Hepatic stellate cell (primary cell): ENCODE measurements around the gene ZNF417.

ENCODE experiments used
- DNase-seq: peaks from one replicate; pipeline ENCODE4 v3.0.0; 2011; ENCODE audit warnings: low spot score

The ZNF417 gene

DNA sequence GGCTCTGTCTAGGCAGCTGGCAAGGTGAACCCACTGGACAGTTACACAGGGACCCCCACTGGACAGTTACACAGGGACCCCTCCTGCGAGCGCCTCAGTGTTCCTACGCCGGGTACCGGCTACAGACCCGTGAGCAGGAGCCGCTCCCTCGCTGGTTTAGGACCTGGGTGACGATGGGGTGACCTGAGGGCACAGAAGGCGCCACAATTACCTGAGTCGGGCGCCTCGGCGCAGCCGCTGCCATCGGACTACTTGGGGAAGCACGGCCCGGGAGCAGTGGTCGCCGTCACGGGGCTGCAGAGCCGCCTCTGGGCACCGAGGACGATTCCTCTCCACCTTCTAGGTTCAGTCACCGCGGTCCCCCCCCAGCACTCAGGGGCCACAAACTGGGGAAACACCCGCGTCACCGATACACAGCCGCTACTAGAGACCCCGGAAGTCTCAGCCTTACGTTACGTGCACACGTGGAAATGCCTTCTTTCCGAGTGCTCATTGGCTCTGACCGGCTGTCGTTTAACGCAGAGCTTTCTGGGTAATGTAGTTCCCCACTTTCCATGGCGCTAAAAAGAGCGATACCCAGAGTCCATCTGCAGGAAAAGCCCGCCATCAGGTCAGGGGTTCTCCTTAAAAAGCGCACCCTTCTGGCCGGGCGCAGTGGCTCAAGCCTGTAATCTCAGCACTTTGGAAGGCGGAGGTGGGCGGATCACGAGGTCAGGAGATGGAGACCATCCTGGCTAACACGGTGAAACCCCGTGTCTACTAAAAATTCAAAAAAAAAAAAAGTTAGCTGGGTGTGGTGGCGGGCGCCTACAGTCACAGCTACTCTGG lies at the start of gene ZNF417:
ZNF417 (minus strand) TSS at position 425 of the 828 bp plus-strand sequence; CDS start at position 244, 181 bp downstream.
- peak; percentile 96 for DNase-seq

DNA sequence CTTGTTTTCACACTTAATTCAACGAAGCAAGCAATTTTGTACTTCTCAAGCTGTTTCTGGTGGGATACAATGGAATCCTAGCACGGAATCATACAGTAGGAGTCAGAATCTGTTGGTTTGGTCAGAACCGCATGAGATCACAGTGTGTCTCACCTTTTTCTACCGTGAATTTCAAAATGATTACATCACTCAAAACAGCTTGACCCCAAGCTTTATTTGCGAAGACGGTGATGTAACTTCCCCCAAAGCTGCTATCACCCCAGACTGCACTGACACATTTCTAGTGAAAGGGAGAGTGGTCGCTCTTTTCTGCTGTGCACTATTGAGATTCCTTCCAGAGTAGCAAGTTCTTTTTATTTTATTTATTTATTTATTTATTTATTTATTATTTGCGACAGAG lies 48.4 kb upstream of the ZNF417 start:
- DNase-seq: no peak

- no peak for DNase-seq
Measured at GRCh38 chr19:57961785-57962184, 45.4 kb upstream of the ZNF417 start.

GRCh38 chr19:57954996-57955395 lies 38.6 kb upstream of the ZNF417 start:
- no peak for DNase-seq

- DNase-seq: no peak
Measured at GRCh38 chr19:57949702-57950101, 33.3 kb upstream of the ZNF417 start.

DNA sequence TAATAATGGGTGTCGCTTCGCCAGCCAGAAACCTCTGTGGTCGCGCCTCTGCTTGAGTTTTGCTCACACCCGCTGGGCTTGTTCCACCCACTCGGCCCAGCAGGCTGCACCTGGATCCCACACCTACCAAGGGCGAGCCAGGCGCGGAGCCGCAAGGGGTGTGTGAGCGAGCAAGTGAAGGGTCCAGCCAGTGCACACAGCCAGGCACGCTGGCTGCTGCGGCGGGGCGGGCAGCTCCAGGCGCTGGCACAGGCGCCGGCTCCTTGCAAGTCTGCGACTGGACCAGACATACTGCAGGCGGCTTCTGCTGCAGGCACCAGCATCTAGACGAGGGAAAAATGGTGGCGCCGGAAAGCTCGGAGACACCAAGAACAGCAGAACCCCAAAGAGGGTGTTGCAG lies 32.9 kb upstream of the ZNF417 start:
- no peak for DNase-seq

DNA sequence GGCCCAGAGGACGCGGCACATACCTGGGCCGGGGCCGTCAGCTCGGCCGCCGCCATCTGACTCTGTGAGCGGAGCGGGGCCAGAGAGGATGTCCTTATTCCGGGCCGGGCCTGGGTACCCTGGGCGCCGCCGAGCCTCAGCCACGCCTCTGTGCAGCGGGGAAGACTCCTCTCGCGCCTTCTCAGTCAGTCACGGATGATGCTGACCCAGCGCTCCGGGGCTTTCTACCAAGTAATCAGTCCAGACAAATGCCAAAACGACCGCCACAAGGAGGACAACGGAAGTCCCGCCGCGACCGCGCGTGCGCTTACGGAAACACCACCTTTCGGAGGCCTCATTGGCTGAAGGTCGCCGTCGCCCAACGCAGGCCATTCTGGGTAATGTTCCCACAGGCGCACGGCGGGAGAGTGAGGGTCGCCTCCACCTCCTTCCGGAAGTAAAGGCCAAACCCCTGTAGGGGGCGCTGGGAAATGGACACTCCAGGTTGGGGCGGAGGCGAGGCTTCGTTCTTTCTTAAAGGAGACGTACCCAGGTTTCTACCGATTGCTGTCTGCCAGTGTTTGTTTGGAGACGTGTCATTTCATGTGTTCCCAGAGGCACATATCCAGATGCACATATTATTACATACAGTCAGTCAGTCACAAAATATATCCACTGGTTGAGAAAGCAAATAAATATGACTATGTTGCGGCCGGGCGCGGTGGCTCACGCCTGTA lies 31.2 kb upstream of the ZNF417 start, which contains the start of gene ZNF256:
ZNF256 (minus strand) TSS at position 288 of the 716 bp plus-strand sequence; CDS start at position 56, 232 bp downstream.
- DNase-seq: peak; percentile 95

DNA sequence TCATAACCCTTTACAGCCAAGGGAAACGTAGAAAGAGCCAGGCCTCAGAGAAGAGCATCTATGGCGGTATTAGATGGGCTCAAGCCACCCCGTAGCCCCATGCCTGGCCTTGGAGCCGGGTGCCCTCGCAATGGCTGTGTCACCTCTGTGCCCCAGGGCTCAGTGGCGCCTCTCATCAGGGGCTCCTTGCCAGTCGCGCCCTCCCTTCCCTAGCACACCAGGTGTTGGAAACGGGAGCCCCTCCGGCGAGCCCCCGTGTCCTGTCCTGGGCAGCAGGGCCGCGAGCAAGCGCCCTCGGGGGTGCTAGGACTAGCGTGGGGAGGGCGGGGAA lies 30.7 kb upstream of the ZNF417 start:
- no peak for DNase-seq

GRCh38 chr19:57946316-57946715 lies 29.9 kb upstream of the ZNF417 start:
- DNase-seq: no peak

DNA sequence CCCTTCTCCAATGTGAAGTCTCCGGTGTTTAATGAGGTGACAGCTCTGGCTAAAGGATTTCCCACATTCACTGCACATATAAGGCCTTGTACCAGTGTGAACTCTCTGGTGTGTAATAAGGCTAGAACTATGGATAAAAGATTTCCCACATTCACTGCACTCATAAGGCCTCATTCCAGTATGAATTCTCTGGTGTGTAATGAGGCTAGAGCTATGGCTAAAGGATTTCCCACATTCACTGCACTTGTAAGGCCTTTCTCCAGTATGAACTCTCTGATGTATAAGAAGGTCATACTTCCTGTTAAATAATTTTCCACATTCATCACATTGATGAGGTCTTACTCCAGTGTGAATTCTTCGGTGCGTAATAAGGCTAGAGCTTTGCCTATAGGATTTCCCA lies 25.2 kb upstream of the ZNF417 start:
- no peak for DNase-seq

- DNase-seq: no peak
Measured at GRCh38 chr19:57935731-57936130, 19.3 kb upstream of the ZNF417 start.

GRCh38 chr19:57934820-57935665 lies 18.7 kb upstream of the ZNF417 start, which contains the start of gene ZNF418:
Gene ZNF418 (minus strand): TSS chr19:57935402. CDS start chr19:57933822, 1,580 bp downstream.
- DNase-seq: peak; percentile 75

DNA sequence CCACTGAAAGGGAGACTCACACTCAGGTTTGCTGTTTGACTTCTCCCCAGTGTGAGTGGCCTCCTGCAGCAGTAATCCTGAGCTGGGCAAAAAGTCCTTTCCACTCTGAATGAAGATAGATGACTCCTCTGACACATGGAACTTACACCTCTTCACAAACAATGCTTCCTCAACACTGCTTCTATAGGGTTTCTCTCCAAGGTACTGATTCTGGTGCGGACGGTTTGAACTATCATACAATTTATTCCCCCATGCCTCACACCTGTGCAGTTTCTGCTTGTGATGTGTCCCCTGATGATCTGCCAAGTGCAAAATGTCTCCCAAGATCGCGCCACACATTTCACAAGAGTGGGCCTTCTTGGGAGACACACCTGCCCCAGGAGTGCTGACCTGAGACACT lies 11.2 kb upstream of the ZNF417 start:
- DNase-seq: no peak

GRCh38 chr19:57914531-57914930 lies 1.9 kb downstream of the ZNF417 start:
- DNase-seq: no peak

GRCh38 chr19:57907394-57907793 lies 9.0 kb downstream of the ZNF417 start:
- DNase-seq: no peak

- no peak for DNase-seq
Measured at GRCh38 chr19:57905258-57905657, 11.1 kb downstream of the ZNF417 start.

DNA sequence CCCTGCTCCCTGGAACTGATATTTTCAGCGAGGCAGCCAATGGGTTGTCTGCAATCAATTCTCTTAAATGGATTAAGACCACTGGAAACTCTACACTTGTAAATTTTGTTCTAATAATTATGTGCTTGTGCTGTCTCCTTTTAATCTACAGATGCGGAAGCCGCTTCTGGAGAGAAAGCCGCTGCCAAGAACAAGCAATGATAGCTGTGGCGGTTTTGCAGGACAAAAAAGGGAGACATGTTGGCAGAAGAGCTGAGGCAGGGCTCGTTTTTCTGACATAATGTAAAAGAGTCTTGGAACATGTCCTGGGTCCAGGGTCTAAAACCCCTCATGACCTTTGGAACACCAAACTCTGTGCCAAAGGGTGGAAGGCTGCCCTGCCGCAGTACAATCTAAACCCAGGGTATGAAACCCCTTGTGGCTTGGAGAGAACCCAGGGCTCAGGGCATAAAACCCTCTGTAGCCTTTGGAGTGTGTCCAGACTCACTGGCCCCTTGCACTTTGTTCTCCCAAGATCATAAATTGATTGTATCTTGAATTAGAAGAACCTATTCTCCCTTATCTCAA lies 12.7 kb downstream of the ZNF417 start:
- DNase-seq: no peak

DNA sequence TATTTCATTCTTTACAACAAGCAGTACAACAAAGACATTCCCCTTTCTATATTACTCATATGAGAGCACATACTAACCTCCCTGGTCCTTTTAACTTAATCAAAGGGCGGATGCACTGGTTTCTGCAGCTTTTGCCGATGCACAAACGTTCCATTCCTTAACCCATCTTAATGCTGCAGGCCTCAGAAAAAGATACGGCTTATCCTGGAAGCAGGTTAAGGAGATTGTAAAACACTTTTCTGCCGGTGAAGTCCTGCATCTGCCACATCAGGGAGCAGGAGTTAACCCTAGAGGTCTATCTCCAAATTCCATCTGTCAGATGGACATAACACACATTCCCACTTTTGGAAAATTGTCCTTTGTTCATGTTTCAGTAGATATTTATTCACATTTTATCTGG lies 16.1 kb downstream of the ZNF417 start:
- no peak for DNase-seq

DNA sequence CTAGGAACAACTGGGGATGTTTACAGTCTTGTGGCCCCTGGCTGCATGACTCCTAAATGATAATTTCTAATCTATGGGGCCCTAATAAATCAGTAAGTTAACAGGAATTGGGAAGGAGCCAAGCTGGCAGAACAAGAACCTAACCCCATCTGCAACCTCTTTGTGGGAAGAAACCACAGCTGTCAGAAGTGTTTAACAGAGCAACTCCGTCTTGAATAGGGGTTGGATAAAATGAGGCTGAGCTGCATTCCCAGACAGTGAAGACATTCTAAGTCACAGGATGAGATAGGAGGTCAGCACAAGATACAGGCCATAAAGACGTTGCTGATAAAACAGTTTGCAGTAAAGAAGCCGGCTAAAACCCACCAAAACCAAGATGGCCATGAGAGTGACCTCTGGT lies 25.7 kb downstream of the ZNF417 start:
- DNase-seq: peak; percentile 9

DNA sequence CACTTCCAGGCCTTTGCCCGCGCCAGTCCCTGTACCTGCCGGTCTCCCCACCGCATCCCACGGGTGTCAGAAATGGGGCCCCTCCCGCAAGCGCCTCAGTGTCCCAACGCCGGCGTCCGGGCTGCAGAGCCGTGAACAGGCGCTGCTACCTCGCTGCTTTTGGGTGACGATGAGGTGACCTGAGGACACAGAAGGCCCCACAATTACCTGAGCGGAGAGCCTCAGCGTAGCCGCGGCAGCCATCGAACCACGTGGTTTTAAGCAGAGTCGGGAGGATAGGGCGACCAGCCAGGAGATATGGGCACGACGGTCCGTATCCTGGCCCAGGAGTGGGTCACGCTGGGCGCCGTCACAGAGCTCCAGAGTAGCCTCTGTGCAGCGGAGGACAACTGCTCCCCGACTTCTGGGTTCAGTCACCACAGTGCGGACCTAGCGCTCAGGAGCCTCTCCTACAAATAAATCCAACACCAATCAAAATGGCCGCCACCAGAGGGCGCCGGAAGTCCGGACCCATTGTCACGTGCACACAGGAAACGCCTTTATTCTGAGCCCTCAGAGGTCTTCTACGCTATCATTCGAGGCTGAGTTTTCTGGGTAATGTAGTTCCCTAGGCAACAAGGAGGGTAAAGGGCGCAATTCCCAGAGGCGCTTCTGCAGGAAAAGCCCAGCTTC lies 27.7 kb downstream of the ZNF417 start, which contains the start of gene ZNF814:
ZNF814 (minus strand) TSS at position 478 of the 672 bp plus-strand sequence; CDS start at position 243, 235 bp downstream.
- peak; percentile 80 for DNase-seq

DNA sequence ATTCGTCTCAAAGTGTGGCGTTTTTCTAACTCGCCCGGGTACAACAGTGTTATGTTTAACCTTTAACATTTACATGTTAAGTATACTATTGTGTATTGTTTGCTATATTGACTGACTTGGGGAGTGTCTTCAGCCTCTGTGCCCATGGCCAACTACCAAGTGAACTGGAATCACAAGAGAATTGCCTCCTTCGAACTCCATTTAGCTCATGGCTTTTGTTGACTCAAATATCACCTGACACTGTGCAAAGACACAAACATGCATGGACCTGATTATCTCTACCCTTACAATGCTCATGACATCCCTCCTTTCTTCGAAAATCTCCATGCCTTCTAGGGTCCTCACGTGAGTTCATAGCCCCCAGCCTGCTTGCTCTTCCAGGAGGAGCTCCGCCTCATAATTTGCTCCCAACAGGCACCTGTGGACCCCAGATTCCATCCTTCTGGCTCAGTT lies 28.3 kb downstream of the ZNF417 start:
- DNase-seq: peak; percentile 12
